T-helper 2 cell treated with Interferon-gamma antibody and Interleukin-4, amounts not matched to agents 100 ng/mL and 5 ng/mL, for 36 hours (primary cell): ENCODE measurements around the gene CD274. TPM values are rescaled to one million over a fixed set of nuclear protein-coding genes. Genes with fewer than 3 reads are reported as not detected.

Source experiments
- total RNA-seq: library from RNA; stranded (reverse); gene quantifications from 2 replicates; pipeline ENCODE4 v1.2.3, GENCODE V29; 2022

CD274 gene
- total RNA-seq, 1 donor from 2014 or later = 12.7 TPM

Other genes starting within 250 kb of the CD274 start
- gene INSL4, start 219.1 kb upstream of the CD274 start, total RNA-seq = not detected in 2 replicates
- gene RLN2, start 145.8 kb upstream of the CD274 start, total RNA-seq = 1.4 and 1.8 TPM in 2 replicates
- gene RLN1, start 110.7 kb upstream of the CD274 start, total RNA-seq = 0.73 and 1.5 TPM in 2 replicates
- gene PLGRKT, start 12.6 kb upstream of the CD274 start, total RNA-seq = 26.4 and 27.9 TPM in 2 replicates
- gene PDCD1LG2, start 60.0 kb downstream of the CD274 start, total RNA-seq = 2.5 TPM in 2 replicates
- 20.4 and 21.1 TPM in 2 replicates for gene RIC1, start 178.6 kb downstream of the CD274 start, total RNA-seq